Activated CD4-positive, alpha-beta T cell treated with anti-CD3 and anti-CD28 coated beads, Interleukin-2, amount 10 ng/mL, durations not matched to agents 7 days and 5 days (primary cell): ENCODE data around the gene MUC4. TPM values are rescaled to one million over a fixed set of nuclear protein-coding genes. Genes with fewer than 3 reads are reported as not detected.
"Not testable (repeated sequence)": the region's sequence is repeated elsewhere in the genome, so short reads cannot be mapped to it uniquely, and the experiment has no call there.

ENCODE experiments used
- CTCF ChIA-PET: fragments of 350-600 bp; sonication (Branson Sonifier 250); formaldehyde crosslinking; loops from one replicate; lab custom pipeline; 2021; ENCODE audit warnings: antibody characterized with exemption; lab: Charles Lee
- POLR2A ChIA-PET: fragments of 350-600 bp; sonication (Branson Sonifier 250); formaldehyde crosslinking; loops from one replicate; lab custom pipeline; 2021; ENCODE audit warnings: antibody characterized with exemption; lab: Charles Lee
- DNase-seq: peaks from one replicate; pipeline ENCODE4 v3.0.0-alpha.2; 2020
- H3K27ac Mint-ChIP-seq: one replicate; pipeline ENCODE4 v1.8.0; 2021; ENCODE audit warnings: mild to moderate bottlenecking, moderate library complexity, mixed read lengths
- H3K27me3 Mint-ChIP-seq: one replicate; pipeline ENCODE4 v1.8.0; 2021; ENCODE audit warnings: mixed read lengths
- H3K36me3 Mint-ChIP-seq: one replicate; pipeline ENCODE4 v1.8.0; 2021; ENCODE audit warnings: low read depth, mixed read lengths
- H3K4me1 Mint-ChIP-seq: one replicate; pipeline ENCODE4 v1.8.0; 2021; ENCODE audit warnings: mixed read lengths
- H3K4me3 Mint-ChIP-seq: one replicate; pipeline ENCODE4 v1.8.0; 2021; ENCODE audit warnings: mild to moderate bottlenecking, moderate library complexity, mixed read lengths
- H3K9me3 Mint-ChIP-seq: one replicate; pipeline ENCODE4 v1.8.0; 2021; ENCODE audit warnings: mixed read lengths
- total RNA-seq, 2 experiments: library from RNA; stranded (reverse); gene quantifications; one replicate each; pipeline ENCODE4 v1.2.3, GENCODE V29; 2021

Gene MUC4
- total RNA-seq, 2 experiments from 2014 or later: under 0.01 to 0.15 TPM

GRCh38 chr3:195817578-195818135, 5.9 kb upstream of the MUC4 start:
- POLR2A ChIA-PET: no interaction called here
- Mint-ChIP-seq H3K27me3 (peaks cover 2% of the 10 kb centered on the region), H3K4me3 (no peak overlapping the region), H3K27ac (no peak overlapping the region), H3K9me3 (no peaks in the 10 kb centered on the region), H3K4me1 (peaks cover 8% of the 10 kb centered on the region), H3K36me3 (no peaks in the 10 kb centered on the region)
- no peak for DNase-seq
- CTCF ChIA-PET: interaction anchor here (0.6 to 0.9 kb wide), 2 partner anchors 13 to 502 kb away, joined by 3 read pairs; no protein-coding TSS in a partner anchor

GRCh38 chr3:195816276-195816913, 4.7 kb upstream of the MUC4 start:
- POLR2A ChIA-PET, H3K27me3 Mint-ChIP-seq, H3K36me3 Mint-ChIP-seq, H3K4me3 Mint-ChIP-seq, H3K9me3 Mint-ChIP-seq, CTCF ChIA-PET, DNase-seq, H3K4me1 Mint-ChIP-seq: not testable (repeated sequence)
- H3K27ac Mint-ChIP-seq: peak overlapping the region; percentile 50

DNA sequence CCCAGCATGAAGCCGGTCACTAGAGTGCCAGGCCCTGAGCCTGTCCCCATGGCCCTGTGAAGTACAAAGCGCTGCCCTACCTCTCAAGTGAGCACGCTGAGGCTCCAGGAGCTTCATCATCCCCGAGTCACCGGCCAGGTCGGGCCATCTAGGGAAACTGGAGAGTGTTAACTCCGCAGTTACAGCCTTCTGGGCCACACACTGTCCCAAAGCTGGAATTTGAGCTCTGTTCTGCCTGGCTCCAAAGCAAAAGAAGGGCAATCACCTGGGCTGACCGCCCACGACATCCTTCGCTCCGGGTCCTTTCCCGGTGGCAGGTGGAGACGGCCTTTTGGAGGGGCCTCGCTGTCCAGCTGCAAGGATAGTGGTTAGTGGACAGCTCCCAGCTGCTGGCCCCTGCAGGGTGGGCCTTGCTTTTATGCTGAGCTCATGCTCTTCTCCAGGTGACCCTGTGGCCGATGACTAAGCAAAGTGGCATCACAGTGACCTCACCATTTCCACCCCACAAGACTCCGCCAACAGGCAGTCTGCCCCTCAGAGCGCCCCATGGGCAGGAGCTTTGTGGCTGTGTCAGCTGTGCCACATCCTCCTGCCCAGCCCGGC, 3.5 kb upstream of the MUC4 start:
- Mint-ChIP-seq H3K4me3 (no peak overlapping the region), H3K27me3 (peaks cover 4% of the 10 kb centered on the region), H3K36me3 (no peaks in the 10 kb centered on the region), H3K9me3 (no peaks in the 10 kb centered on the region), H3K4me1 (peaks cover 11% of the 10 kb centered on the region), H3K27ac (peak overlapping the region; percentile 36)
- POLR2A ChIA-PET: no interaction called here
- CTCF ChIA-PET: interaction anchor here (0.8 to 1.7 kb wide), 9 partner anchors 9 to 544 kb away, joined by 3 to 4 read pairs (median 4); partner anchors contain the start of gene XXYLT1
- DNase-seq: no peak

- H3K4me3 Mint-ChIP-seq: no peak overlapping the region
- H3K27me3 Mint-ChIP-seq: peaks cover 4% of the 10 kb centered on the region
- no peaks in the 10 kb centered on the region for H3K36me3 Mint-ChIP-seq
- POLR2A ChIA-PET: no interaction called here
- CTCF ChIA-PET: interaction anchor here (0.8 to 1.7 kb wide), 6 partner anchors 13 to 543 kb away, joined by 3 to 4 read pairs (median 4); partner anchors contain the start of gene XXYLT1
- DNase-seq: no peak
- H3K4me1 Mint-ChIP-seq: peaks cover 13% of the 10 kb centered on the region
- no peaks in the 10 kb centered on the region for H3K9me3 Mint-ChIP-seq
- no peak overlapping the region for H3K27ac Mint-ChIP-seq
Measured at GRCh38 chr3:195813916-195814640, 2.3 kb upstream of the MUC4 start.

- Mint-ChIP-seq H3K27me3 (peaks cover 4% of the 10 kb centered on the region), H3K27ac (no peak overlapping the region), H3K4me3 (no peak overlapping the region), H3K4me1 (peaks cover 13% of the 10 kb centered on the region), H3K36me3 (no peaks in the 10 kb centered on the region), H3K9me3 (no peaks in the 10 kb centered on the region)
- no peak for DNase-seq
- POLR2A ChIA-PET: no interaction called here
- CTCF ChIA-PET: interaction anchor here (0.6 to 1.5 kb wide), 3 partner anchors 9 to 21 kb away, joined by 3 to 4 read pairs (median 3); no protein-coding TSS in a partner anchor
Measured at GRCh38 chr3:195812366-195812765, 637 bp upstream of the MUC4 start.

GRCh38 chr3:195810455-195810845, 1.3 kb downstream of the MUC4 start:
- ChIA-PET CTCF (interaction anchor here (1.0 to 2.1 kb wide), 4 partner anchors 8 to 40 kb away, joined by 3 to 7 read pairs (median 4); no protein-coding TSS in a partner anchor), POLR2A (no interaction called here)
- Mint-ChIP-seq H3K27ac (no peak overlapping the region), H3K36me3 (peaks cover 4% of the 10 kb centered on the region), H3K4me3 (no peak overlapping the region), H3K27me3 (peaks cover 4% of the 10 kb centered on the region), H3K4me1 (peaks cover 25% of the 10 kb centered on the region), H3K9me3 (peaks cover 3% of the 10 kb centered on the region)
- DNase-seq: no peak

GRCh38 chr3:195809796-195810454, 1.8 kb downstream of the MUC4 start:
- H3K27ac Mint-ChIP-seq: no peak overlapping the region
- H3K27me3 Mint-ChIP-seq: peaks cover 4% of the 10 kb centered on the region
- H3K36me3 Mint-ChIP-seq: peaks cover 9% of the 10 kb centered on the region
- peaks cover 30% of the 10 kb centered on the region for H3K4me1 Mint-ChIP-seq
- ChIA-PET CTCF (interaction anchor here (1.0 to 2.1 kb wide), 4 partner anchors 8 to 41 kb away, joined by 3 to 7 read pairs (median 4); no protein-coding TSS in a partner anchor), POLR2A (no interaction called here)
- no peak overlapping the region for H3K4me3 Mint-ChIP-seq
- H3K9me3 Mint-ChIP-seq: peaks cover 3% of the 10 kb centered on the region
- no peak for DNase-seq

GRCh38 chr3:195809291-195809785, 2.4 kb downstream of the MUC4 start:
- Mint-ChIP-seq H3K36me3 (peaks cover 13% of the 10 kb centered on the region), H3K9me3 (peaks cover 3% of the 10 kb centered on the region), H3K27me3 (peaks cover 4% of the 10 kb centered on the region), H3K4me3 (no peak overlapping the region), H3K27ac (no peak overlapping the region), H3K4me1 (peaks cover 36% of the 10 kb centered on the region)
- CTCF ChIA-PET: interaction anchor here (1.4 to 2.1 kb wide), 2 partner anchors 29 to 41 kb away, joined by 3 to 7 read pairs; no protein-coding TSS in a partner anchor
- no peak for DNase-seq
- POLR2A ChIA-PET: no interaction called here

DNA sequence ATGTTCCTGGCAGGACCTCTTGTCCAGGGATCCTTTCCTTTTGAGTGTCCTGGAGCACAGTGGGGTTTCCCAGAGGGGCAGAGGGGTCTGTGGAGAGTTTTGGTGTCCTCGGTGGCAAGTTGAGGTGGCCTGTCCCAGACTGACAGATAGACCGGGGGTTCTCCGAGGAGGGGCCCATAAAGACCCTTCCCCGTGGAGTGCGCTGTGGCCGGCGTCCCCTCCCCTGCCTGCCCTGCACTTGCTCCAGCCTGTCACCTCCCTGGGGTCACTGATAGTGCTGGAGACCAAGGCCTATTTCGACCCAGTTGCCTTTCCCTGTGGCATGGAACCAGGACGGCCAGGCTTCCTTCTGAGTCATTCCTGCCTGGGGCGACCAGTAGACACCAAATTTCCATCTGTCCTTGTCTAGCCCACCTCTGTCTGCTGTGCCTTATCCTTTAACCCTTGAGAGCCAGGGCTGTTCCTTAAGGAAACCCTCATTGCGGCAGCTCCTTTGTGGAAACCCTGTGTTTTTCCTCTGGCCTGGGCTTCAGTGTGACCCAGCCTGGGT, 2.9 kb downstream of the MUC4 start:
- no peak overlapping the region for H3K27ac Mint-ChIP-seq
- peaks cover 4% of the 10 kb centered on the region for H3K27me3 Mint-ChIP-seq
- H3K4me3 Mint-ChIP-seq: no peak overlapping the region
- H3K36me3 Mint-ChIP-seq: peaks cover 18% of the 10 kb centered on the region
- ChIA-PET CTCF (interaction anchor here (2.1 kb wide), 1 partner anchor 42 kb away, joined by 7 read pairs; no protein-coding TSS in a partner anchor), POLR2A (no interaction called here)
- H3K4me1 Mint-ChIP-seq: peaks cover 41% of the 10 kb centered on the region
- H3K9me3 Mint-ChIP-seq: peaks cover 7% of the 10 kb centered on the region
- DNase-seq: no peak

DNA sequence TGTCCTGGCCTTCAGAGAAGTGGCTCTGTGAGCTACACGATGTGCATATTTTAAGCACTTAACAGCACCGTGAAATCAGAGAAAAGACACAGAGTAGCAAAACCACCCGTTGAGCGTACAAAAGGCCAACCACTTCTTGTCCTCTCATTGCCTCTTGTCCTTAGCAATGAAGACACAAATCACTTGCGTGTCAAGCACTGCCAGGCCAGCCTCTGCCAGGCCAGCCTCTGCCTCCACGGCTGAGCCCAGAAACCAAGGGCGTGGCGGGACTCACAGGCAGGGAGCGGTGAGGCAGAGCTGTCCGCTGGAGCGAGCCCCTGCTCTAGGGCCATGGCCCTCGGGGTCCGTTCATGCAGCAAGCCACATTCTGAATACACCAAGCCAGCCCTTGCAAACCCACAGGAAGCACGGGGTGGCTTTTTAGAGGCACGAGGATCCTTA, 4.0 kb downstream of the MUC4 start:
- Mint-ChIP-seq H3K4me1 (peaks cover 52% of the 10 kb centered on the region), H3K36me3 (peaks cover 24% of the 10 kb centered on the region), H3K9me3 (peaks cover 10% of the 10 kb centered on the region), H3K27me3 (peaks cover 4% of the 10 kb centered on the region), H3K27ac (no peak overlapping the region), H3K4me3 (no peak overlapping the region)
- ChIA-PET POLR2A (interaction anchor here (0.7 kb wide), 1 partner anchor 39 kb away, joined by 4 read pairs; no protein-coding TSS in a partner anchor), CTCF (no interaction called here)
- no peak for DNase-seq

DNA sequence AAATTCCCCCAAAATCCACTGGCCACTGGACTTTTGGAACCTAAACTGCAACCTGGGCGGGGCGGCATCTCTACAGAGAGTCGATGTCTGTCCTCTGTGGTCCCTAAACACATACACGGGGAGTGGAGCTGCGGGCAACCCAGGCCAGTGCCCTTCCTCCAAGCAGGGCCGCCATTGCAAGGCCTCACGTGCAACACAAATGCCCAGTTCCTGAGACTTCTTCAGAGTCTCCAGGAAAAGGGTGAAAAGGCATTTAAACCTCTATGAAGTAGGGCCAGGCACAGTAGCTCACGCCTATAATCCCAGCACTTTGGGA, 4.9 kb downstream of the MUC4 start:
- POLR2A ChIA-PET: interaction anchor here (0.7 kb wide), 1 partner anchor 38 kb away, joined by 4 read pairs; no protein-coding TSS in a partner anchor
- Mint-ChIP-seq H3K4me1 (peaks cover 60% of the 10 kb centered on the region), H3K4me3 (no peak overlapping the region), H3K27me3 (peaks cover 6% of the 10 kb centered on the region), H3K36me3 (peaks cover 28% of the 10 kb centered on the region), H3K27ac (peak overlapping the region; percentile 78), H3K9me3 (peaks cover 10% of the 10 kb centered on the region)
- no peak for DNase-seq
- CTCF ChIA-PET: interaction anchor here (1.1 kb wide), 1 partner anchor 8 kb away, joined by 3 read pairs; no protein-coding TSS in a partner anchor
